Neural cell (in vitro differentiated cells): ENCODE measurements around the gene PIK3R6.

ENCODE experiments used
- CTCF ChIP-seq: fragments of 450-650 bp; IDR thresholded peaks from 2 replicates; pipeline ENCODE4 v1.5.1; 2014; ENCODE audit warnings: antibody characterized with exemption, mild to moderate bottlenecking, moderate library complexity; ENCODE audit not compliant: poor library complexity, severe bottlenecking
- EP300 ChIP-seq: fragments of 450-650 bp; conservative IDR thresholded peaks from 2 replicates; pipeline ENCODE4 v1.6.1; 2014; ENCODE audit warnings: antibody characterized with exemption, mild to moderate bottlenecking, moderate library complexity; ENCODE audit not compliant: poor library complexity, severe bottlenecking
- SMC3 ChIP-seq: fragments of 450-650 bp; conservative IDR thresholded peaks from 2 replicates; pipeline ENCODE4 v1.6.1; 2014; ENCODE audit warnings: antibody characterized with exemption, mild to moderate bottlenecking, moderate library complexity; ENCODE audit not compliant: poor library complexity
- TAF1 ChIP-seq: IDR thresholded peaks from 2 replicates; pipeline ENCODE4 v1.6.1; 2012; ENCODE audit warnings: low read depth

- TF ChIP-seq SMC3 (no peak), CTCF (no peak), TAF1 (no peak), EP300 (no peak)
Observed at GRCh38 chr17:8757189-8757588, 110.3 kb downstream of the PIK3R6 start.
